Chondrocyte (in vitro differentiated cells): ENCODE results near the gene KRTAP9-6. TPM values are rescaled to one million over a fixed set of nuclear protein-coding genes. Genes with fewer than 3 reads are reported as not detected.

Experiments
- DNase-seq: peaks from one replicate; pipeline ENCODE4 v3.0.0; 2021; ENCODE audit warnings: mixed read lengths, low spot score
- H3K27ac Mint-ChIP-seq: one replicate; pipeline ENCODE4 v1.8.0; 2021; ENCODE audit warnings: mild to moderate bottlenecking, moderate library complexity, mixed read lengths; ENCODE audit not compliant: unreplicated experiment
- H3K27me3 Mint-ChIP-seq: 2 replicates; pipeline ENCODE4 v1.8.0; 2021; ENCODE audit warnings: low read depth, mixed read lengths
- H3K36me3 Mint-ChIP-seq: 2 replicates; pipeline ENCODE4 v1.8.0; 2021; ENCODE audit warnings: low read depth, mixed read lengths
- H3K4me1 Mint-ChIP-seq: 2 replicates; pipeline ENCODE4 v1.8.0; 2021; ENCODE audit warnings: low read depth, mild to moderate bottlenecking, mixed read lengths
- H3K4me3 Mint-ChIP-seq: one replicate; pipeline ENCODE4 v1.8.0; 2021; ENCODE audit warnings: mild to moderate bottlenecking, moderate library complexity, mixed read lengths; ENCODE audit not compliant: unreplicated experiment
- H3K9me3 Mint-ChIP-seq: 2 replicates; pipeline ENCODE4 v1.8.0; 2021; ENCODE audit warnings: low read depth, mixed read lengths
- total RNA-seq: library from RNA; stranded (reverse); gene quantifications from 3 replicates; pipeline ENCODE4 v1.2.1, GENCODE V29; 2021
- TF ChIP-seq, protein P1 (sequence below): fragments of 200-600 bp; sonication (generic); IDR thresholded peaks from 2 replicates; pipeline ENCODE4 v1.5.0; 2021; ENCODE audit warnings: antibody characterized with exemption, mild to moderate bottlenecking, moderate library complexity

KRTAP9-6 gene
- total RNA-seq, 1 donor from 2014 or later, result not detected

DNA sequence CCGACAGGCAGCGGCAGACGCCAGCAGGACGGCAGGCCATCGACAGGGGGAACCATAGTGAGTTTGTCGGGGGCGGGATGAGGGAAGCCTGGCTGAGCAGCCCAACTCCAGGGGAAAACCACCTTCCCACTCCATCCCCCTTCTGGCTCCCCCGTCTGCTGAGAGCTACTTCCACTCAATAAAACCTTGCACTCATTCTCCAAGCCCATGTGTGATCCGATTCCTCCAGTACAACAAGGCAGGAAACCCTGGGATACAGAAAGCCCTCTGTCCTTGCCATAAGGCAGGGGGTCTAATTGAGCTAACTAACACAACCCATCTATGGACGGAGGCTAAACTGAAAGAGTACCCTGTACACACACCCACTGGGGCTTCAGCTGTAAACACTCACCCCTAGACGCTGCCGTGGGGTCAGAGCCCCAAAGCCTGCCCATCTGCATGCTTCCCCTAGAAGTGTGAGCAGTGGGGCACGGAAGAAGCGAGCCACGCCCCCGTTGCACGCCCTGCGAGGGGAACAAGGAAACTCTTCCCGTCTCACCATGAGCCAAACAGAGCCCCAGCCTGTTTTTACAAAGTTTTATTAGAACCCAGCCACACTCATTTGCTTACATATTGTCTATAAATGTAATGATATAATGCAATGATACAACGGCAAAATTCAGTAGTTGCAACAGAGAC lies 33.4 kb downstream of the KRTAP9-6 start:
- Mint-ChIP-seq H3K9me3 (peaks cover 6% of the 10 kb centered on the region), H3K4me3 (no peak overlapping the region), H3K27ac (no peak overlapping the region)

DNA sequence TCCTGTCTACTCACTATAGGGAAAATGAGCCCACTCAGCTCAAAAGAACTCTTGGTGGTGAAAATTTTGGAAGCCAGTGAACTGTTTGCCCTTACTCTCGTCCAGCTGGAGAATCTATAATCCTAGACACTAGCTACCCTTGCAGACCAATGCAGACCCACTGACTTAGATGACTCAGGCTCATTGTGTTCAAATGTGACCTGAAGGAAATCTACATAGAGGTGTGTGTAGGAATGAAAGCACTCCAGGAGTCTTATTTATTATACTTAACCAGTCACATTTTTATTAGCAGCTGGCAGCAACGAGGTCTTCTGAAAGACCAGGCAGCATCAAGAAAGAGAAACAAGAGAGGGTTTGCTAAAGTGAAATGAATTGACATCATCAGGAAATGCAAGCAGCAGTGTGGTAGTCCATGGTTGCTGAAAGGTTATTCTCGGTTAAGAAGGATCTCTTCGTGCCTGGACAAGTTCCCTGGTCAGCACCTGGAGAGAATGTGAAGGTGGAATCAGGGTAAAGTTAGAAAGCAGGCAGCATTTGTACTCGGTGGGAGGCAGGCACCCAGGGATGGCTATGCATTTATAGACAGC lies 36.1 kb downstream of the KRTAP9-6 start:
- Mint-ChIP-seq H3K36me3 (peaks cover 2% of the 10 kb centered on the region), H3K4me1 (no peaks in the 10 kb centered on the region), H3K27me3 (no peaks in the 10 kb centered on the region), H3K27ac (no peak overlapping the region), H3K9me3 (peaks cover 6% of the 10 kb centered on the region), H3K4me3 (no peak overlapping the region)
- TF ChIP-seq, protein P1, sequence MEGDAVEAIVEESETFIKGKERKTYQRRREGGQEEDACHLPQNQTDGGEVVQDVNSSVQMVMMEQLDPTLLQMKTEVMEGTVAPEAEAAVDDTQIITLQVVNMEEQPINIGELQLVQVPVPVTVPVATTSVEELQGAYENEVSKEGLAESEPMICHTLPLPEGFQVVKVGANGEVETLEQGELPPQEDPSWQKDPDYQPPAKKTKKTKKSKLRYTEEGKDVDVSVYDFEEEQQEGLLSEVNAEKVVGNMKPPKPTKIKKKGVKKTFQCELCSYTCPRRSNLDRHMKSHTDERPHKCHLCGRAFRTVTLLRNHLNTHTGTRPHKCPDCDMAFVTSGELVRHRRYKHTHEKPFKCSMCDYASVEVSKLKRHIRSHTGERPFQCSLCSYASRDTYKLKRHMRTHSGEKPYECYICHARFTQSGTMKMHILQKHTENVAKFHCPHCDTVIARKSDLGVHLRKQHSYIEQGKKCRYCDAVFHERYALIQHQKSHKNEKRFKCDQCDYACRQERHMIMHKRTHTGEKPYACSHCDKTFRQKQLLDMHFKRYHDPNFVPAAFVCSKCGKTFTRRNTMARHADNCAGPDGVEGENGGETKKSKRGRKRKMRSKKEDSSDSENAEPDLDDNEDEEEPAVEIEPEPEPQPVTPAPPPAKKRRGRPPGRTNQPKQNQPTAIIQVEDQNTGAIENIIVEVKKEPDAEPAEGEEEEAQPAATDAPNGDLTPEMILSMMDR, result no peak
- DNase-seq, result no peak

More for the DNA sequence above, 33.4 kb downstream of the KRTAP9-6 start:
- H3K27me3 Mint-ChIP-seq, result no peaks in the 10 kb centered on the region
- TF ChIP-seq, protein P1, result no peak
- no peak for DNase-seq
- H3K36me3 Mint-ChIP-seq, result peaks cover 2% of the 10 kb centered on the region
- H3K4me1 Mint-ChIP-seq, result no peaks in the 10 kb centered on the region

DNA sequence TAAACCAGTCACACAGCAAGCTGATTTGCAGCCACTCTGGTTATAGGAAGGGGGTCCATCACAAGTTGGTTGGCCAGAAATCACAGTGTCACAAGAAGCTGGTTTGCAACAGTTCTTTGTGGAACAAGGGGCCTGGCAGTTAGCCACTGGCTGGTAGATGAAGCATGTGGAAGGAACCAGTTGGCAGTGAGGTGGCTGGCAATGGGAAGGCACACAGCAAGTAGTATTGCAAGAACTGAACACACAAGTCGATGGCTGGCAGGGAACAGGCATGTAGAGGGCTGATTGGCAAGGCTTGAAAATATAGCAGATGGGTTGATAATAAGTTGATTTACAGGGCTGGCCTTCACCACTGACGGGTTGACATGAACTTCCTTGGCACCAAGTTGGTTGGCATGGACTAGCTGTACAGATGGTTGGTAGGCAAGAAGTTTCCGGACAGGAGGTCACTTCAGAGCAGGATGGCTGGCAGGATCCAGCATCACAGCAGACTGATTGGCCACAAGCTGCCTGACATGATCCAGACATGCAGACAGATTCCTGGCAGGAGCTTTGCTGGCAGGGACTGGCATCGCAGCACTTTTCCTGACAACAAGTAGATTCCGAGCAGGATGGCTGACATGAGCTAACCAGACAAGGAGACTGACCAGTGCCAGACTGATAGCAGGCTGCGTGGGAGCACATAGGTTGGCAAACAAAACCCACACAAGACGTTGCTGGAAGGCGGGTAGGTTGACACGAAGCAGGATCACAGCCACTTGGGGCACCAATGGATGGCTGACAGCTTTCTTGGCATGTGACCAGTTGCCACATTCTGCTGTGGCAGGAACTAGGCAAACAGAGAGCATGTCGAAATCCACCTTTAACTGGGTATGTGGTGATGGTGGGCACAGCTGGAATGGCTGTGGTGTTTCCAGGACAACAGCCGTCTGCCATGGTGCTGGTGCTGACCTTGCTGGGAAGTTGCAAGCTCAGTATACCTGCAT lies 37.0 kb downstream of the KRTAP9-6 start, which contains the start of gene KRTAP29-1:
Gene KRTAP29-1, minus strand, starts transcription at position 936 of the 986 bp plus-strand sequence. Its CDS starts 0 bp downstream, at position 936.
- no peak within 1 kb of the TSS for H3K27ac Mint-ChIP-seq
- DNase-seq, result no peak
- H3K27me3 Mint-ChIP-seq, result no peaks in the 10 kb centered on the region
- peaks cover 6% of the 10 kb centered on the region for H3K9me3 Mint-ChIP-seq
- peaks cover 2% of the 10 kb centered on the region for H3K36me3 Mint-ChIP-seq
- TF ChIP-seq, protein P1, result no peak
- H3K4me1 Mint-ChIP-seq, result peaks cover 2% of the 10 kb centered on the region
- no peak within 1 kb of the TSS for H3K4me3 Mint-ChIP-seq

DNA sequence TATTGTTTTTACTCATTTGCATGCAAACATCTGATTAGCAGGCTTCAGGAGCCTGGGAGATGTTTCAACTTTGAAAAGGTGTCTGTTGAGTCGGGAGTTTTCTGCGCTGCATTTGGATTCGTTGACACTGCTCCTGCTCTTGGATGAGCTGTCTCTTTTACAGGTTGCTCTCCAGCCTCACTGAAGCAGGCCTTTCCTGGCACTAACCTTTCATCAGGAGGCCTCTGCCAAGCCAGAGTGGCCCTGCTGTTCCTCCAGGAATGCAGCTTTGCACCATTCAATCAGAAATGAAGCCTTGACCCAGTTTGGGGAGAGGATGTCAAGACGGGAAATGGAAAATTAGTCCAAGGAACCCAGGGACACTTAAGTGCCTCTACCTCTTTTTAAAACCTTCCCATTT lies 37.8 kb downstream of the KRTAP9-6 start:
- Mint-ChIP-seq H3K36me3 (peaks cover 2% of the 10 kb centered on the region), H3K9me3 (peaks cover 6% of the 10 kb centered on the region), H3K27ac (no peak overlapping the region), H3K4me1 (peaks cover 10% of the 10 kb centered on the region), H3K27me3 (no peaks in the 10 kb centered on the region), H3K4me3 (no peak overlapping the region)
- DNase-seq, result no peak
- TF ChIP-seq, protein P1, result no peak

DNA sequence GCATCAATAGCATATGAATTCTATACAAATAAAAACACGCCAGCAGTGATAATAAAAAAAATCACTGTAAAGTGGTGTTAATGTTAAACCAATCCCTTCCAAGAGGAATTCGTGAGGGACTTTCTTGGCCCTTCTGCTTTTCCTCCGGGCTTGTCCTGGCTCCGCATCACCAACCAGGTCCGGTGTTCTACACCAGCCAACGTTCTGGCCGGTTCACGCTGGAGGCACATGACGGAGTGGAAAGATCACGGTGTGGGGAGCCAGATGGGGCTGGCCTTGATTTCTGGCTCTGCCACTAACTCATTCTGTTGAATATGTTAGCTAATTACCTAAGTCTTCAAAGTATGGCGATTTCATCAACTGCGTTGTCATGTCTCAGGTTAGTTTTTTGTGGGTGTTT lies 38.9 kb downstream of the KRTAP9-6 start:
- DNase-seq, result no peak
- Mint-ChIP-seq H3K27me3 (no peaks in the 10 kb centered on the region), H3K4me3 (no peak overlapping the region), H3K4me1 (peaks cover 17% of the 10 kb centered on the region), H3K27ac (no peak overlapping the region), H3K36me3 (peaks cover 2% of the 10 kb centered on the region), H3K9me3 (peaks cover 6% of the 10 kb centered on the region)
- TF ChIP-seq, protein P1, result no peak
